ENCODE measurements around the gene DRGX. TPM values are rescaled to one million over a fixed set of nuclear protein-coding genes. Genes with fewer than 3 reads are reported as not detected.

Gene DRGX
- total RNA-seq, 1 donor from 2014 or later = not detected

DNA sequence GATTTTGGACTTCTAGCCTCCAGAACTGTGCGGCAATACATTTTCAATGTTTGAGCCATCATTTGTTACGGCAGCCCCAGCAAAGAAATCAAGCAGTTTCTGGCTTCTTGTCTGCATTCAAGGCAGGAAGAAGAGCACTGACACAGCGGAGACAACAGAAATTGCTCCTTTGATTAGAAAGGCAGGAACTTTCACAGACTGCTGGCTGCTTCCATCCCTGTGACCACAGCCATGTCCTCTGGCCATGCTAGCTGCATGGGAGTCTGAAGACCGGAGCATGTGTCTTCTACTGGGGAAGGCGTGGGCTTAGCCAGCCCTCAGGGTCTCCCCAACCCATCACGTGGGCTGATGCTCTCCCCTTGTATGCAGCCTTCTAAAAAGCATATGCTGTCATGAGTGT is 77.9 kb downstream of the DRGX start:
- Mint-ChIP-seq H3K4me3 (ENCODE audit: unreplicated experiment) (no peak overlapping the region), H3K27ac (ENCODE audit: unreplicated experiment) (no peak overlapping the region), H3K4me1 (ENCODE audit: unreplicated experiment) (peaks cover 16% of the 10 kb centered on the region), H3K27me3 (ENCODE audit: unreplicated experiment) (peaks cover 2% of the 10 kb centered on the region), H3K9me3 (ENCODE audit: unreplicated experiment) (no peaks in the 10 kb centered on the region), H3K36me3 (ENCODE audit: low read depth, unreplicated experiment) (no peaks in the 10 kb centered on the region)
- DNase-seq (ENCODE audit: low spot score) = no peak
- TF ChIP-seq, protein P1, sequence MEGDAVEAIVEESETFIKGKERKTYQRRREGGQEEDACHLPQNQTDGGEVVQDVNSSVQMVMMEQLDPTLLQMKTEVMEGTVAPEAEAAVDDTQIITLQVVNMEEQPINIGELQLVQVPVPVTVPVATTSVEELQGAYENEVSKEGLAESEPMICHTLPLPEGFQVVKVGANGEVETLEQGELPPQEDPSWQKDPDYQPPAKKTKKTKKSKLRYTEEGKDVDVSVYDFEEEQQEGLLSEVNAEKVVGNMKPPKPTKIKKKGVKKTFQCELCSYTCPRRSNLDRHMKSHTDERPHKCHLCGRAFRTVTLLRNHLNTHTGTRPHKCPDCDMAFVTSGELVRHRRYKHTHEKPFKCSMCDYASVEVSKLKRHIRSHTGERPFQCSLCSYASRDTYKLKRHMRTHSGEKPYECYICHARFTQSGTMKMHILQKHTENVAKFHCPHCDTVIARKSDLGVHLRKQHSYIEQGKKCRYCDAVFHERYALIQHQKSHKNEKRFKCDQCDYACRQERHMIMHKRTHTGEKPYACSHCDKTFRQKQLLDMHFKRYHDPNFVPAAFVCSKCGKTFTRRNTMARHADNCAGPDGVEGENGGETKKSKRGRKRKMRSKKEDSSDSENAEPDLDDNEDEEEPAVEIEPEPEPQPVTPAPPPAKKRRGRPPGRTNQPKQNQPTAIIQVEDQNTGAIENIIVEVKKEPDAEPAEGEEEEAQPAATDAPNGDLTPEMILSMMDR (IDR thresholded peaks at IDR 0.05; ENCODE audit: unreplicated experiment) = no peak

DNA sequence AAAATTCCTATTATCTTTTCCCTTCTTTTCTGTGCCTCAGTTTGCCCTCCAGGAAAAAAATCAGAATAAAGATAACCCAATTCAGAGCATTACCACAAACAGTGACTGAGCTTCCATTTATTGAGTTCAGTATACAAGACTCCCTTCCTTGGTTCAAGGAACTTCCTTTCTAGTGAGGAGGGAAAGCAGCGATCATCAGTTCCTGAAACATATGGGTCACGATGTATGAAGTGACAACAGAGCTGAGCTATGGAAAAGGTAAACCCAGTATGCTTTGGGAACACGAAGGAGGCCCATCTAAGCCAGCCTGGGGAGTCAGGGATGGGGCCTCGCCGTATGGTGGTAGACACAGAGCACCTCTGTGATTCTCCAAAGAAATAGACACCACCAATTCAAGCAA is 81.1 kb downstream of the DRGX start:
- TF ChIP-seq, protein P1 (IDR thresholded peaks at IDR 0.05; ENCODE audit: unreplicated experiment) = no peak
- peaks cover 6% of the 10 kb centered on the region for H3K27me3 Mint-ChIP-seq (ENCODE audit: unreplicated experiment)

More for the DNA sequence above, 81.1 kb downstream of the DRGX start:
- no peak for DNase-seq (ENCODE audit: low spot score)
- H3K4me1 Mint-ChIP-seq (ENCODE audit: unreplicated experiment) = peaks cover 17% of the 10 kb centered on the region
- H3K4me3 Mint-ChIP-seq (ENCODE audit: unreplicated experiment) = no peak overlapping the region
- H3K9me3 Mint-ChIP-seq (ENCODE audit: unreplicated experiment) = no peaks in the 10 kb centered on the region
- H3K36me3 Mint-ChIP-seq (ENCODE audit: low read depth, unreplicated experiment) = no peaks in the 10 kb centered on the region
- H3K27ac Mint-ChIP-seq (ENCODE audit: unreplicated experiment) = no peak overlapping the region

Other genes starting within 250 kb of the DRGX start
- 1.6 TPM for gene TMEM273, start 207.7 kb downstream of the DRGX start, total RNA-seq (ENCODE audit: unreplicated experiment)
- gene C10orf71, start 96.9 kb downstream of the DRGX start, total RNA-seq (ENCODE audit: unreplicated experiment) = not detected
- 25.8 TPM for gene ERCC6, start 143.0 kb upstream of the DRGX start, total RNA-seq (ENCODE audit: unreplicated experiment)
- 0.72 TPM for gene SLC18A3, start 214.2 kb upstream of the DRGX start, total RNA-seq (ENCODE audit: unreplicated experiment)
- 0.23 TPM for gene CHAT, start 217.9 kb upstream of the DRGX start, total RNA-seq (ENCODE audit: unreplicated experiment)

Measured in endothelial cell (in vitro differentiated cells).